Upper lobe of left lung (tissue), 6 donors: ENCODE measurements around the gene BLMH. TPM values are rescaled to one million over a fixed set of nuclear protein-coding genes. Genes with fewer than 3 reads are reported as not detected.

Experiments used
- ATAC-seq, 2 donors: fragments of 200-7000 bp; cut with Tn5 transposase; one replicate each; pipeline ENCODE4 v1.9.1; 2022; ENCODE audit warnings: mild to moderate bottlenecking in 2 of 2, moderate library complexity in 2 of 2; ENCODE audit not compliant: low FRiP score in 2 of 2
- DNase-seq, 2 donors: peaks; one replicate each; pipeline ENCODE4 v3.0.0-alpha.2; 2019 to 2020
- H3K27ac ChIP-seq, 4 donors: fragments of 200-600 bp; sonication (generic); one replicate each; pipeline ENCODE4 v1.5.1; 2016 to 2019
- H3K27me3 ChIP-seq, 4 donors: fragments of 200-600 bp; sonication (generic); one replicate each; pipeline ENCODE4 v1.5.1; 2017 to 2019
- H3K36me3 ChIP-seq, 4 donors: fragments of 200-600 bp; sonication (generic); one replicate each; pipeline ENCODE4 v1.5.1; 2016 to 2019
- H3K4me1 ChIP-seq, 4 donors: fragments of 200-600 bp; sonication (generic); one replicate each; pipeline ENCODE4 v1.5.1; 2018 to 2019
- H3K4me3 ChIP-seq, 4 donors: fragments of 200-600 bp; sonication (generic); one replicate each; pipeline ENCODE4 v1.5.1; 2017 to 2019; ENCODE audit warnings: mild to moderate bottlenecking in 2 of 4, moderate library complexity in 1 of 4
- H3K9me3 ChIP-seq, 4 donors: fragments of 200-600 bp; sonication (generic); one replicate each; pipeline ENCODE4 v1.5.1; 2018 to 2019
- EP300 ChIP-seq, 4 donors: sonication (generic); formaldehyde crosslinking; IDR thresholded peaks; one replicate each; pipeline ENCODE4 v1.5.1; 2017; ENCODE audit warnings: antibody characterized with exemption in 4 of 4, control low read depth in 2 of 4
- POLR2A ChIP-seq, 4 donors: fragments of 450-650 bp; IDR thresholded peaks; one replicate each; pipeline ENCODE4 v1.5.1; 2016 to 2017; ENCODE audit warnings: antibody characterized with exemption in 4 of 4, mild to moderate bottlenecking in 2 of 4
- POLR2AphosphoS5 ChIP-seq, 2 donors: sonication (generic); formaldehyde crosslinking; IDR thresholded peaks; one replicate each; pipeline ENCODE4 v1.5.1; 2017; ENCODE audit warnings: antibody characterized with exemption in 2 of 2
- WGBS, 2 donors: methylation state at CpG; one replicate each; pipeline ENCODE4 v1.1.5; 2017 to 2018; 5-methylcytosine and 5-hydroxymethylcytosine counted together
- total RNA-seq, 6 donors: library from RNA; depleted of rRNA in 4 of 6; stranded (reverse); fragments of >200 nt in 4 of 6; gene quantifications; one replicate each; pipeline versions ENCODE4 v1.1.0 to v1.2.1, GENCODE V29; 2016 to 2021
- TF ChIP-seq, protein P1 (sequence below), 6 experiments: fragments of 450-650 bp in 4 of 6; fragments of 200-600 bp in 2 of 6; sonication (generic) in 2 of 6; IDR thresholded peaks; one replicate each; pipeline ENCODE4 v1.5.1; 2016 to 2019; ENCODE audit warnings: antibody characterized with exemption in 6 of 6
- donor health status: DM: no; HTN: no; CAD: no; lungs with moderate emphysema.
- donor health status: DM: no; HTN: yes; CAD: no; lungs with severe emphysema.

The BLMH gene
- total RNA-seq, 6 donors from 2014 or later: 16.4 to 33.6 (median 22.4) TPM

DNA sequence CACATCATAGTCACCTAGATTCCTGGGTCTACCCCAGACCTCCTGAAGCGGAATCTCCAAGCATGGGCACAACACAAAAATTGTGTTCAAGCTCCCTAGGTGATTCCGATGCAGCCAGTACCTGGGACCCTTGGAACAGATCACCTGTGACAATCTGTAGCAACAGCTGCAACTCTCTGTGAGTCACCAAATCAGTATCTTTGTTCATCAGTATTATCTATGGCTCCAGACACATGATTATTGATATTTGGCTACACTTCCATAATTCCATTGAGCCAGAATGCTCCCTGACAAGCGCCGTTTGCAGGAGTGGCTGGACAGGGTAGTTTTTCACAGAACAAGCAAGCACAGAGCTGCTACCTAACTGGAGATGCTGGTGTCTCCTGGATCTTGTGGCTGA is 72.4 kb downstream of the BLMH start:
- no peaks in the 10 kb centered on the region for H3K27me3 ChIP-seq
- H3K27ac ChIP-seq: no peak overlapping the region
- TF ChIP-seq POLR2AphosphoS5 (IDR thresholded peaks at IDR 0.05) (no peak), EP300 (IDR thresholded peaks at IDR 0.05) (no peak), POLR2A (IDR thresholded peaks at IDR 0.05) (no peak)
- TF ChIP-seq, protein P1, sequence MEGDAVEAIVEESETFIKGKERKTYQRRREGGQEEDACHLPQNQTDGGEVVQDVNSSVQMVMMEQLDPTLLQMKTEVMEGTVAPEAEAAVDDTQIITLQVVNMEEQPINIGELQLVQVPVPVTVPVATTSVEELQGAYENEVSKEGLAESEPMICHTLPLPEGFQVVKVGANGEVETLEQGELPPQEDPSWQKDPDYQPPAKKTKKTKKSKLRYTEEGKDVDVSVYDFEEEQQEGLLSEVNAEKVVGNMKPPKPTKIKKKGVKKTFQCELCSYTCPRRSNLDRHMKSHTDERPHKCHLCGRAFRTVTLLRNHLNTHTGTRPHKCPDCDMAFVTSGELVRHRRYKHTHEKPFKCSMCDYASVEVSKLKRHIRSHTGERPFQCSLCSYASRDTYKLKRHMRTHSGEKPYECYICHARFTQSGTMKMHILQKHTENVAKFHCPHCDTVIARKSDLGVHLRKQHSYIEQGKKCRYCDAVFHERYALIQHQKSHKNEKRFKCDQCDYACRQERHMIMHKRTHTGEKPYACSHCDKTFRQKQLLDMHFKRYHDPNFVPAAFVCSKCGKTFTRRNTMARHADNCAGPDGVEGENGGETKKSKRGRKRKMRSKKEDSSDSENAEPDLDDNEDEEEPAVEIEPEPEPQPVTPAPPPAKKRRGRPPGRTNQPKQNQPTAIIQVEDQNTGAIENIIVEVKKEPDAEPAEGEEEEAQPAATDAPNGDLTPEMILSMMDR (IDR thresholded peaks at IDR 0.05): no peak
- H3K4me1 ChIP-seq: peaks cover 0 to 4% (median 0%) of the 10 kb centered on the region in 4 donors
- peaks cover 0 to 32% (median 13%) of the 10 kb centered on the region in 4 donors for H3K36me3 ChIP-seq
- DNase-seq (no peak), ATAC-seq (no peak)
- 83 to 96% methylated on average over 4 of the region's 4 CpGs for WGBS, 2 donors
- no peak overlapping the region for H3K4me3 ChIP-seq
- H3K9me3 ChIP-seq: no peaks in the 10 kb centered on the region

- TF ChIP-seq, protein P1 (IDR thresholded peaks at IDR 0.05): no peak
- no peak for TF ChIP-seq POLR2AphosphoS5 (IDR thresholded peaks at IDR 0.05)
- H3K4me3 ChIP-seq: no peak overlapping the region
- WGBS, 2 donors: 72 to 83% methylated on average over 6 to 9 of the region's 9 CpGs
- H3K36me3 ChIP-seq: peaks cover 0 to 32% (median 14%) of the 10 kb centered on the region in 4 donors
- DNase-seq (no peak), ATAC-seq (no peak)
- no peaks in the 10 kb centered on the region for H3K9me3 ChIP-seq
- H3K4me1 ChIP-seq: no peaks in the 10 kb centered on the region
- no peak overlapping the region for H3K27ac ChIP-seq
- no peaks in the 10 kb centered on the region for H3K27me3 ChIP-seq
These were observed 72.9 kb downstream of the BLMH start for GRCh38 chr17:30218799-30219198.

DNA sequence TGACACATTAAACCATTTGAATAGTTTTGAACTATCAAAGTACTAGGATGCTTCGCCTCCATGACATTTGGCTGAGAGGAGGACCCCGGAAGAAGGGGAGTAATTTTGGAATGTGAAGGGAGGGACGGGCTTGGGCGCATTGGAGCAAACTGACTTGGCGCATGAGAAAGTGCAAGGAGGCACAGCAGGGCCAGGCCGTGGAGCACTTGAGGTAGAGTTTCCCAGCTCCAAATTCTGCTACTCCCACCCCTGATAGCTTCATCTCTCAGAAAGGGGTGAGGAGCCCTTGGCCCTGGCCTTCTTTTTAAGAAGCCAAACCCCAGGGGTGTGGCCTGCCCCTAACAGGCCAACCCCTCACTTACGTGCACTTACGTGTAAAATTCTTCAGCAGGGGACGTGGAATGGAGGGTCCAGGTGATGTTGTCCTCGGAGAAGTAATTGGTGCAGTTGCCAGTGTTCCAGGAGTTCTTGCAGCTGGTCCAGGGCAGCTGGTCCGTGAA is 73.9 kb downstream of the BLMH start:
- H3K27ac ChIP-seq: no peak overlapping the region
- no peaks in the 10 kb centered on the region for H3K27me3 ChIP-seq
- H3K36me3 ChIP-seq: peaks cover 0 to 32% (median 16%) of the 10 kb centered on the region in 4 donors
- DNase-seq (no peak), ATAC-seq (no peak)
- TF ChIP-seq POLR2A (IDR thresholded peaks at IDR 0.05) (no peak), POLR2AphosphoS5 (IDR thresholded peaks at IDR 0.05) (no peak), EP300 (IDR thresholded peaks at IDR 0.05) (no peak)
- TF ChIP-seq, protein P1 (IDR thresholded peaks at IDR 0.05): no peak
- H3K4me3 ChIP-seq: no peak overlapping the region
- H3K9me3 ChIP-seq: no peaks in the 10 kb centered on the region
- no peaks in the 10 kb centered on the region for H3K4me1 ChIP-seq
- WGBS, 2 donors: 95 to 97% methylated on average over 7 to 11 of the region's 11 CpGs

GRCh38 chr17:30217054-30217453 is 74.7 kb downstream of the BLMH start:
- no peak for DNase-seq
- no peaks in the 10 kb centered on the region for H3K4me1 ChIP-seq
- no peaks in the 10 kb centered on the region for H3K27me3 ChIP-seq
- peak overlapping the region in 1 of 4 donors; percentile 4 for H3K27ac ChIP-seq
- no peaks in the 10 kb centered on the region for H3K9me3 ChIP-seq
- TF ChIP-seq POLR2AphosphoS5 (IDR thresholded peaks at IDR 0.05) (no peak), POLR2A (IDR thresholded peaks at IDR 0.05) (no peak)
- 78 to 96% methylated on average over 3 to 6 of the region's 6 CpGs for WGBS, 2 donors
- peaks cover 0 to 32% (median 16%) of the 10 kb centered on the region in 4 donors for H3K36me3 ChIP-seq
- H3K4me3 ChIP-seq: no peak overlapping the region
- no peak for ATAC-seq

GRCh38 chr17:30212750-30213149 is 79.0 kb downstream of the BLMH start:
- H3K27ac ChIP-seq: no peak overlapping the region
- 78% methylated on average over 9 to 11 of the region's 11 CpGs for WGBS, 2 donors
- no peak for TF ChIP-seq POLR2A (IDR thresholded peaks at IDR 0.05)
- TF ChIP-seq, protein P1 (IDR thresholded peaks at IDR 0.05): no peak
- no peak for TF ChIP-seq POLR2AphosphoS5 (IDR thresholded peaks at IDR 0.05)
- no peak for TF ChIP-seq EP300 (IDR thresholded peaks at IDR 0.05)
- no peaks in the 10 kb centered on the region for H3K9me3 ChIP-seq
- no peaks in the 10 kb centered on the region for H3K4me1 ChIP-seq
- H3K4me3 ChIP-seq: no peak overlapping the region
- DNase-seq: no peak
- H3K27me3 ChIP-seq: no peaks in the 10 kb centered on the region
- peak in 1 of 2 donors; percentile 58 for ATAC-seq
- peaks cover 0 to 23% (median 14%) of the 10 kb centered on the region in 4 donors for H3K36me3 ChIP-seq
